CD4-positive, CD25-positive, alpha-beta regulatory T cell (primary cell): ENCODE results near the gene ITGB8. TPM values are rescaled to one million over a fixed set of nuclear protein-coding genes. Genes with fewer than 3 reads are reported as not detected.
"Not testable (repeated sequence)": the region's sequence is repeated elsewhere in the genome, so short reads cannot be mapped to it uniquely, and the experiment has no call there.

ENCODE experiments used
- ATAC-seq, 2 donors: fragments of 150-1000 bp; cut with Tn5 transposase; one replicate each; pipeline ENCODE4 v1.10.0; 2021; ENCODE audit warnings: low read depth in 2 of 2, moderate number of reproducible peaks in 2 of 2, moderate library complexity in 1 of 2
- DNase-seq, 3 donors: peaks; one replicate each; pipeline versions ENCODE4 v3.0.0 to v3.0.0-alpha.2; 2012 to 2022; ENCODE audit warnings: mixed read lengths in 1 of 3
- H3K27ac ChIP-seq: one replicate; pipeline ENCODE4 v1.7.0; 2013; ENCODE audit warnings: mild to moderate bottlenecking, low read length; ENCODE audit not compliant: insufficient read depth, poor library complexity, severe bottlenecking
- H3K27me3 ChIP-seq: one replicate; pipeline ENCODE4 v1.7.0; 2013; ENCODE audit warnings: low read length; ENCODE audit not compliant: control insufficient read depth, insufficient read depth
- H3K36me3 ChIP-seq: one replicate; pipeline ENCODE4 v1.7.0; 2013; ENCODE audit warnings: mild to moderate bottlenecking, low read length, moderate library complexity; ENCODE audit not compliant: control insufficient read depth, insufficient read depth
- H3K4me1 ChIP-seq: 2 replicates; pipeline ENCODE4 v1.7.0; 2013; ENCODE audit warnings: mild to moderate bottlenecking, low read length; ENCODE audit not compliant: insufficient read depth, control insufficient read depth, poor library complexity, severe bottlenecking
- H3K4me3 ChIP-seq: one replicate; pipeline ENCODE4 v1.7.0; 2013; ENCODE audit warnings: low read depth, mild to moderate bottlenecking, low read length, moderate library complexity
- H3K9me3 ChIP-seq, 2 experiments: 1 replicate in 1 of 2; 2 replicates in 1 of 2; pipeline ENCODE4 v1.7.0; 2013; ENCODE audit warnings: low read length in 2 of 2, mild to moderate bottlenecking in 1 of 2, moderate library complexity in 1 of 2; ENCODE audit not compliant: control insufficient read depth in 2 of 2
- H3K27ac Mint-ChIP-seq, 3 donors: one replicate each; pipeline ENCODE4 v1.8.0; 2020 to 2022; ENCODE audit warnings: mild to moderate bottlenecking in 3 of 3, mixed read lengths in 3 of 3, moderate library complexity in 2 of 3
- H3K27me3 Mint-ChIP-seq: one replicate; pipeline ENCODE4 v1.8.0; 2022; ENCODE audit warnings: mild to moderate bottlenecking, mixed read lengths
- H3K36me3 Mint-ChIP-seq: one replicate; pipeline ENCODE4 v1.8.0; 2020; ENCODE audit warnings: mixed read lengths
- H3K4me1 Mint-ChIP-seq, 4 donors: one replicate each; pipeline ENCODE4 v1.8.0; 2020 to 2022; ENCODE audit warnings: mixed read lengths in 4 of 4, mild to moderate bottlenecking in 1 of 4
- H3K4me3 Mint-ChIP-seq, 4 donors: one replicate each; pipeline ENCODE4 v1.8.0; 2020 to 2022; ENCODE audit warnings: mild to moderate bottlenecking in 4 of 4, mixed read lengths in 4 of 4, moderate library complexity in 3 of 4
- H3K9me3 Mint-ChIP-seq, 7 donors: one replicate each; pipeline ENCODE4 v1.8.0; 2020 to 2022; ENCODE audit warnings: mixed read lengths in 7 of 7, mild to moderate bottlenecking in 3 of 7, moderate library complexity in 2 of 7
- polyA plus RNA-seq, 4 donors: library from polyadenylated mRNA; unstranded; fragments of 300-500 nt; fragmentation: Illumina TruSeq; gene quantifications; one replicate each; pipeline ENCODE4 v1.2.3, GENCODE V29; 2021
- total RNA-seq: library from RNA; stranded (reverse); gene quantifications from one replicate; pipeline ENCODE4 v1.2.3, GENCODE V29; 2022

ITGB8 gene
- total and polyA plus RNA-seq, 5 donors from 2014 or later: 0.06 to 2.1 (median 0.55) TPM; not detected in 2

DNA sequence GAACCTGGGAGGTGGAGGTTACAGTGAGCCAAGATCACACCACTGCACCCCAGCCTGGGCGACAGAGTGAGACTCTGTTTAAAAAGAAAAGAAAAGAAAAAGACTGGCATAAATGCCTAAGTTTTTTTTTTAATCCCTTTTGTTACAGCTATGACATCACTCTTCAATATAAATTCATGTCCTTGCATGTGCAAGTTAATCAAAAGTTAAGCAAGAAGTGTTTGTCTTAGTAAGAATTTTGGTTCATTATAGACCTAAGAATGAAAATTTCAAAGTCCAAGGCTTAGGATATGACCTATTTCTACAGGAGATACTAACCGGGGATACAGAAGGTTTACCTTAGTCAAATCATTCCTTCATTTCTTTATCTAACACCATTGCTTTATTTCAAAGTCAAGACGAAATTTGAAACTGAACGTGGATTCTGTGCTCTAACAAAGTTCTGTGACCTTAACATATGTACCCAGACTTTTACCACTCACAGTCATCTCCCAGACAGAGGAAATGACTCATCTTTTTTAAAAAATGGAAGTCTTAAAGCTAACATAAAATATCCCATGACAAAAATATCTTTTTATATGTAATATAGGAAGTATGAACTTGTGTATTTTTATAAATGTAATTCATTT, 29.3 kb upstream of the ITGB8 start:
- Histone ChIP-seq H3K9me3 (no peaks in the 10 kb centered on the region), H3K27me3 (no peaks in the 10 kb centered on the region), H3K36me3 (no peaks in the 10 kb centered on the region), H3K4me1 (no peaks in the 10 kb centered on the region), H3K4me3 (no peak overlapping the region), H3K27ac (no peak overlapping the region)
- H3K4me1 Mint-ChIP-seq: peaks cover 0 to 5% (median 2%) of the 10 kb centered on the region in 4 donors
- H3K9me3 Mint-ChIP-seq: peaks cover 0 to 1% (median 0%) of the 10 kb centered on the region in 7 donors
- no peaks in the 10 kb centered on the region for H3K27me3 Mint-ChIP-seq
- no peak overlapping the region for H3K4me3 Mint-ChIP-seq
- ATAC-seq (no peak), DNase-seq (no peak)
- no peaks in the 10 kb centered on the region for H3K36me3 Mint-ChIP-seq
- no peak overlapping the region for H3K27ac Mint-ChIP-seq

DNA sequence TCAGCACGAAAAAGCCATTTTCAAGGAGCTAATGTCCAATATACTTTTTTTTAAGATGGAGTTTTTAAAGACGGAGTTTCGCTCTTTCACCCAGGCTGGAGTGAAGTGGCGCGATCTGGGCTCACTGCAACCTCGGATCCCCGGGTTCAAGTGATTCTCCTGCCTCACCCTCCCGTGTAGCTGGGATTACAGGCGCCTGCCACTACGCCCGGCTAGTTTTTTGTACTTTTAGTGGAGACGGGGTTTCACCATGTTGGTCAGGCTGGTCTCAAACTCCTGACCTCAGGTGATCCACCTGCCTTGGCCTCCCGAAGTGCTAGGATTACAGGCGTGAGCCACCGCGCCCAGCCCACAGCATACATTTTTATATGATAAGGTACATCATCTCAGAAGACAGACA, 28.4 kb upstream of the ITGB8 start:
- H3K9me3 ChIP-seq: not testable (repeated sequence)

DNA sequence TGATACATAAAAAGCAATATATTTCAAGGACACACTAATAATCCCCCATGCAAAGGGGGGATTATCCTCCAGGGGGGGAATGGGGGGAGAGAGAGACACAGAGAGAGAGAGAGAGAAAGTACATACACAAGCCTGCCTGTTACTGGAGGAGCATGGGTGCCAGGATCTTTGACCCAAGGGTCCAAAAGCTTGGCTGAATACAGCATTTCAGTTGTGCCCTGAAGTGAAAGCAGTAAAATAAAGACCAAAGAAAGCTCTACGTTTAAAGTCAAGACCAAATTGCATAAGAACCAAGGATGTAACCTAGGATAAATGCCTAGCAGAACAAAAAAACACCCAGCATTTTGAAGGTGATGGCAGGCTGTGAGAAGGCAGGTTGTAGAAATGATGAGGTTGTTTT, 27.8 kb upstream of the ITGB8 start:
- no peaks in the 10 kb centered on the region for H3K27me3 Mint-ChIP-seq
- Histone ChIP-seq H3K36me3 (no peaks in the 10 kb centered on the region), H3K27me3 (no peaks in the 10 kb centered on the region), H3K4me3 (no peak overlapping the region), H3K9me3 (no peaks in the 10 kb centered on the region), H3K27ac (no peak overlapping the region), H3K4me1 (no peaks in the 10 kb centered on the region)
- H3K27ac Mint-ChIP-seq: no peak overlapping the region
- H3K9me3 Mint-ChIP-seq: peaks cover 0 to 1% (median 0%) of the 10 kb centered on the region in 7 donors
- no peaks in the 10 kb centered on the region for H3K36me3 Mint-ChIP-seq
- peaks cover 0 to 5% (median 2%) of the 10 kb centered on the region in 4 donors for H3K4me1 Mint-ChIP-seq
- H3K4me3 Mint-ChIP-seq: no peak overlapping the region
- ATAC-seq: no peak
- DNase-seq: no peak

More for the DNA sequence above, 28.4 kb upstream of the ITGB8 start:
- H3K4me3 ChIP-seq, DNase-seq, H3K4me1 Mint-ChIP-seq, ATAC-seq, H3K27ac Mint-ChIP-seq, H3K27me3 Mint-ChIP-seq, H3K27ac ChIP-seq, H3K36me3 Mint-ChIP-seq, H3K36me3 ChIP-seq, H3K4me3 Mint-ChIP-seq, H3K4me1 ChIP-seq, H3K9me3 Mint-ChIP-seq, H3K27me3 ChIP-seq: not testable (repeated sequence)

DNA sequence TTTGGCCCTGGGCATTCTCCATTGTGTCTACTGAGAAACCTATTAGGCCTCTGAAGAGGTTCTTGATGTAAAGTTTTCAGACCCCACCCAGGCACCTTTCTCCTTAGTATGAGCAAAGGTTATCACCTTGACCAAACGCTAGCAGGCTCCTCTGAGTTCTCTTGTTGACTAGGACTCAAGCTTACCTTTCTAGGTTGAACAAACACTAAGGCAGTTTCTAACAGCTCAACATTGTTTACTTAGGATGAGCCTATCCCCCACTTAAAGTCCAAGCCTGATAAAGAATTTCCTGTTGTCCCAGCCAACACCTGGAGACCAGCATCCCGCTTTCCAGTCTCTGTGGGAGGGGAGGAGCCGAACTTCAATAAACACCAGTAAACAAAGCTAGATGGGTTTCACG, 26.3 kb upstream of the ITGB8 start:
- ATAC-seq: no peak
- no peak overlapping the region for H3K4me3 ChIP-seq
- Mint-ChIP-seq H3K9me3 (peaks cover 0 to 1% (median 0%) of the 10 kb centered on the region in 7 donors), H3K36me3 (no peaks in the 10 kb centered on the region), H3K27me3 (peaks cover 4% of the 10 kb centered on the region), H3K4me3 (no peak overlapping the region), H3K27ac (no peak overlapping the region), H3K4me1 (peaks cover 0 to 5% (median 2%) of the 10 kb centered on the region in 4 donors)
- H3K27me3 ChIP-seq: no peaks in the 10 kb centered on the region
- H3K9me3 ChIP-seq: no peaks in the 10 kb centered on the region
- H3K36me3 ChIP-seq: no peaks in the 10 kb centered on the region
- H3K27ac ChIP-seq: no peak overlapping the region
- no peaks in the 10 kb centered on the region for H3K4me1 ChIP-seq
- DNase-seq: no peak

DNA sequence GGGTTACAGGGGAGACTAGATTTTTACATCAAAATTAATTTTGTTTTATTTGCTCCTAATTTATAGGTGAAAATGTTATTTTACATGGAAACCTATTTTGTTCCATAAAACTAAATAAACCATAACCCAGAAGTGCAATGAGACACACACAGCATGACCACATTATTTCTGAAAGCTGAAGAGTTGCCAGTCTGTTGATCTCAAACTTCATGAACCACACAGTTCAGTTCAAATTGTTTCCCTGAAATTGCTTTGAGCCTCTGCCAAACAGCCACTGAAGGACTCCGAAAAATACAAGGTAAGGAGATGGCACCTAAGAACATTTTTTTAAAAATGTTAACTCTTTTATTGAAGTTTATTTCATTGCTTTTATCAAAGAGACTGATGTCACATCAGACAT, 25.0 kb upstream of the ITGB8 start:
- Histone ChIP-seq H3K36me3 (no peaks in the 10 kb centered on the region), H3K27ac (no peak overlapping the region), H3K4me1 (no peaks in the 10 kb centered on the region), H3K4me3 (no peak overlapping the region), H3K9me3 (no peaks in the 10 kb centered on the region), H3K27me3 (no peaks in the 10 kb centered on the region)
- H3K27ac Mint-ChIP-seq: no peak overlapping the region
- peaks cover 0 to 1% (median 0%) of the 10 kb centered on the region in 7 donors for H3K9me3 Mint-ChIP-seq
- H3K27me3 Mint-ChIP-seq: peaks cover 4% of the 10 kb centered on the region
- no peak for ATAC-seq
- no peaks in the 10 kb centered on the region for H3K36me3 Mint-ChIP-seq
- H3K4me3 Mint-ChIP-seq: no peak overlapping the region
- no peak for DNase-seq
- H3K4me1 Mint-ChIP-seq: peaks cover 0 to under 1% (median 0%) of the 10 kb centered on the region in 4 donors

DNA sequence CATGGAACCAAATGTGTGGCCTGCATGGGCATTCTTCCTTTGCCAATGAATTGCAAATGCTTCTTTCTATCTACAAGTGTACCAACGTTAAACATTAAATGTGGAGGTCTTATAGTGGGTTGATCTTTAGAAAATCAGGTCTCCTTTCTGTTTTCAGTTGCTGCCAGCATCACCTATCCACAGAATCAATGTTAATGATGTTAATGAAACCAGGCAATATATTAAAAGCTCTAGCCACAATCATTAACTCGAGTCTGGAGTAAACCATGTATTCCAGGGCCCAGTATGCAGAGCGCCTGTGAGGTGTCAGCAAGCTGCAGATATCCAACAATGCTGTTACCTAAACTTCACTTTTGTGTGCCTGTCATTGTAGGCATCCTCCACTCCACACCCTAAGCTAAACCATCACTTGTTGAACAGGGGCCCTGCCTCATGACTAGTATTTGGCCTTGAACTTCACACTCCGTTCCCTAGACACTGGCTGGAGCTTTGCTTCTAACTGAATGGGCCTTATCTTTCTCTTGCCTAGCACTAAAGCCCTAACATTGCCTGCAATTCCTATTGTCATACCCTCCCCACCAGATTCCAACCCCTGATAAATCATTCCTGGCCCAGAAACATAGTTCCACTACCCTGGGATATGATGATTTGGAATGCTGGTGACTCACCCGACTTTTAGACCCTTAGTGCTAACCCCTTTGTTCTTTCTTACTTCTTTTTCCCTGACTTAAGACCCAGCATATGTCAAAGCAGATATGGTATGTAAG, 24.3 kb upstream of the ITGB8 start:
- Histone ChIP-seq H3K27me3 (no peaks in the 10 kb centered on the region), H3K9me3 (no peaks in the 10 kb centered on the region), H3K4me1 (no peaks in the 10 kb centered on the region), H3K4me3 (no peak overlapping the region), H3K36me3 (no peaks in the 10 kb centered on the region), H3K27ac (no peak overlapping the region)
- no peaks in the 10 kb centered on the region for H3K36me3 Mint-ChIP-seq
- no peak overlapping the region for H3K4me3 Mint-ChIP-seq
- no peak overlapping the region for H3K27ac Mint-ChIP-seq
- no peak for ATAC-seq
- H3K9me3 Mint-ChIP-seq: peaks cover 0 to 1% (median 0%) of the 10 kb centered on the region in 7 donors
- H3K27me3 Mint-ChIP-seq: peaks cover 4% of the 10 kb centered on the region
- H3K4me1 Mint-ChIP-seq: peaks cover 0 to 2% (median under 1%) of the 10 kb centered on the region in 4 donors
- no peak for DNase-seq

DNA sequence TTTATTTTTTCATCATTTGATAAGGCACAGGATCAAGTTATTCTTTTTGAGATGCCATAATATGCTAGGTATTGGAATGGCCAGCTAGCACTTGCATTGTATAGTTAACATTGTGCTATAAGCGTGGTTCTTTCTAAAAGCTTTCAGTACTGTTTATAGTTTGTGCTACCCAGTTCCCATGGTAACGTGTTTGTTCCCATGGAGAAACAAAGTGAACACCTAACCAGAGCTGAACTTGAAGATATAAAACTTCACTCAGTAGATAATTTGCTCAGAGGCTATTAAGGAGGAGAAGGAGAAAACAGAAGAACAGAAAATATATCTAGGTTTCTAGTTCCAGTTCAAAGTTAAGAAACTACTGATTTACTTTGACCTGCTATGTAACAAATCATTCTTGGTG, 23.6 kb upstream of the ITGB8 start:
- H3K4me3 Mint-ChIP-seq: no peak overlapping the region
- peaks cover 0 to 1% (median 0%) of the 10 kb centered on the region in 7 donors for H3K9me3 Mint-ChIP-seq
- no peaks in the 10 kb centered on the region for H3K4me1 ChIP-seq
- H3K36me3 Mint-ChIP-seq: no peaks in the 10 kb centered on the region
- no peak overlapping the region for H3K4me3 ChIP-seq
- H3K27me3 Mint-ChIP-seq: peaks cover 4% of the 10 kb centered on the region
- no peak overlapping the region for H3K27ac Mint-ChIP-seq
- ATAC-seq (no peak), DNase-seq (no peak)
- peaks cover 0 to 5% (median under 1%) of the 10 kb centered on the region in 4 donors for H3K4me1 Mint-ChIP-seq
- no peaks in the 10 kb centered on the region for H3K27me3 ChIP-seq
- no peak overlapping the region for H3K27ac ChIP-seq
- no peaks in the 10 kb centered on the region for H3K36me3 ChIP-seq
- H3K9me3 ChIP-seq: no peaks in the 10 kb centered on the region
